ENCODE measurements around the gene TOMM20. TPM values are rescaled to one million over a fixed set of nuclear protein-coding genes. Genes with fewer than 3 reads are reported as not detected.
"Not testable (repeated sequence)": the region's sequence is repeated elsewhere in the genome, so short reads cannot be mapped to it uniquely, and the experiment has no call there.

Gene TOMM20
- 155 TPM for polyA plus RNA-seq (ENCODE audit: insufficient read length)

DNA sequence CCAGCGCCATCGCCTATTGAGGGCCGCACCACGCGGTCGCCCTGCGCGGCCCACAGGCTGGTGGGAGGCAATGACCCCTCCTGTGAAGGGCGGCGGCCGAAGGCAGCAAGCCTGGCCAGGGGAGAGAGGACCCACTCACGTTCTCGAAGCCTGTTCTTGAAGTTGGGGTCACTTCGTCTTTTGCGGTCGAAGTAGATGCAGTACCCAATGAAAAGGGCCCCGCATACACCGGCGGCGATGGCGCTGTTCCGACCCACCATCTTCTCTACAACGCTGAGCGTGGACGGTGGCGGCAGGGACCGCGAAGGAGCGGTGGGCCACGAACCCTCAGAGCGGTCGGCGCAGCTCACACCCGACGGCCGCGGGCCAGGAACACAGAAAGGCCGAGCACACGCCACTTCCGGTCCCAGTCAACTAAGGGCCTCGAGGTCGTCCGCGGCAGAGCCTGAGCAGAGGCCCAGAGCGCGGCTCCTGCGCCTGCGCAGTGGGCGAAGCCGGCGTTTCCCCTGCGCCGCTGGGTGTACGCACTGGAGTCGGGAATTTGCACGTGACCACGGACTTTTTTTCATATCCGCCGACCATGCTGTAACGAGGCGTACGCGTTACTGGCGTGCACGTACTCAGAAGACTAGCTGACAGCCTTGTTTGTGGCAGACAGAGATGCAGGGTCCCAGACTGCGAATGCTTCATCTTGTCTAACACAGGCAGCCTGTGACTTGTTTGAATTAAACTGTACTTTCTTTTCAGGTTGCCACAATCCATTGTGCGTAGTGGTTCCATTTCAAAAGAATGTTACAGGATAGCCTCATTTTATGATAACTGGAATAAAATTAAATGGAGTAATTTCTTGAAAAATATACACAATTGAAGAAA, at the start of gene TOMM20:
TOMM20 (minus strand) TSS at position 382 of the 873 bp plus-strand sequence; CDS start at position 260, 122 bp downstream.
- peak; percentile 99 for DNase-seq

DNA sequence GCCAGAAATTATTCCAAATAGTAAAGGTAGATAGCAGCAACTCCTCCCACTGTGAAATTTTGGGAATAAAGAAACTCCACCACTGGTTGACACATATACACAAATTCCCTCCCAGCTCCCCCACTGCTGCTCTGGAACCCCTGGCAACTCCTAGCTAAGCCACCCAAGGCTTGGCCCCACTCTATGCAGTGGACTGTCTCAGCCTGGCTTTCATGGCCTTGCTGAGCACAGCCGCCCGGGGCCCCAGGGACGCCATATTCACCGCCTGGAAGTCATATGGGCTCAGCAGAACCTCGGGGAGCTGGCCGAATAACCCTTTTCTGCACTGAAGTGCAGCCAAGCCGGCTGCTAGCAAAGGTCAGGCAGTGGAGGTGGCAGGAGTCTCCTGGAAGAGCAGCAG, 47.8 kb upstream of the TOMM20 start:
- DNase-seq, result no peak

DNA sequence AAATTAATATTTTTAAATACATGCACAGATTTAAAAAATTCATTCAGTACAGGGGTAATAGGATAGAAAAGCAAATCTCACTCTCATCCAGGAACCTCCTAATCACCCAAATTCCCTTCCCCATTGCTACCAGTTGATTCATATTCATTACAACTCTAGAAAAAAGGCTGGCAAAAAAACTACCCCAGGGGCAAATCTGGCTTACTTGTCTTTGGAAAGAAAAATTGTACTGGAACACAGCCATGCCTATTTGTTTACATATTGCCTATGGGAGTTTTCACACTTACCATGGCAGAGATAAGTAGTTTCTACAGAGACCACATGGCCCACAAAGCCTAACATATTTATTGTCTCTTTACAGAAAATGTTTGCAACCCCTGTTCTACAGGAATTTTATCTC, 41.3 kb upstream of the TOMM20 start:
- no peak for DNase-seq

DNA sequence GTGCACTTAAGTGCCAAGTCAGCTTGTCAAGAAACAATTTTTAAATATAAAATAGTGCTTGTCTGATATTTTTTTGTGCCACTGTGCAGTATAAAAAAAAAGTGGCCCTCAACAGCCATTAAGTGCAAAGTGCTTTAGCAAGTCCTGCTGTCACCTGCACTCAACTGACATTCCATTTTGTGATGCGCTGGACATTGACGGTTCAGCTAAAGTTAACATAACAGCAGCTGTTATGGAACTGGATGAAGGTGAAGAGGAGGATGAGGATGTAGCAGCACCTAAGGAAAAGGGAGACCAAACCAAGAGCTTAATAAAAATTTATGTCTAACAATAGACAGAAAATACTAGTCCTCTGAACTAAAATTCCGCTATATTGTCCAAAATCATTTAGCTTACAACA, 39.7 kb upstream of the TOMM20 start:
- no peak for DNase-seq

DNA sequence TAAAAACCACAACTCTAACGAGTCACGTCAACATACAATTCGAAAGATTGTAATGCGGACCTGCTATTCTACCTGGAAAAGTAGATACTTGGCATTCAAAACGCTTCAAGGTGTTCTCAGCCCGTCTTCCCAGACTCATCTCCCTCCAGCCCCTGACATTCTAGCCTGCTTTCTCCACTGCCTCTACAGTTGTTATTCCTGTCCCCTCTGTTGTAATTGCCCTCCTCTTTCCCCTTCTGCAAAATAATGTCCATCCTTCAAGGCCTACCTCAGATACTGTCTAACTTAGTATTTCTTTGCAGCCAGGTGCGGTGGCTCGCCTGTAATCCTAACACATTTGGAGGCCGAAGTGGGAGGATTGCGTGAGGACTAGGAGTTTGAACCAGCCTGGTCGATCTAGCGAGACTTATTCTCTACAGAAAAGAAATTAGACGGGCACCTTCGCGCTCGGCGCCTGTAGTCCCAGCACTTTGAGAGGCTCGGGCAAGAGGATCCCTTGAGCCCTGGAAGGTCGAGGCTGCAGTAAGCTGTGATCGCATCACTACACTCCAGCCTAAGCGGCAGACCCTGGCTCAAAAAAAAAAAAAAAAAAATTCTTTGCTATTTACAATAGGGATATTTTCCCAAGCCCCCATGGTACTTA, 33.2 kb upstream of the TOMM20 start:
- peak; percentile 3 for DNase-seq

DNA sequence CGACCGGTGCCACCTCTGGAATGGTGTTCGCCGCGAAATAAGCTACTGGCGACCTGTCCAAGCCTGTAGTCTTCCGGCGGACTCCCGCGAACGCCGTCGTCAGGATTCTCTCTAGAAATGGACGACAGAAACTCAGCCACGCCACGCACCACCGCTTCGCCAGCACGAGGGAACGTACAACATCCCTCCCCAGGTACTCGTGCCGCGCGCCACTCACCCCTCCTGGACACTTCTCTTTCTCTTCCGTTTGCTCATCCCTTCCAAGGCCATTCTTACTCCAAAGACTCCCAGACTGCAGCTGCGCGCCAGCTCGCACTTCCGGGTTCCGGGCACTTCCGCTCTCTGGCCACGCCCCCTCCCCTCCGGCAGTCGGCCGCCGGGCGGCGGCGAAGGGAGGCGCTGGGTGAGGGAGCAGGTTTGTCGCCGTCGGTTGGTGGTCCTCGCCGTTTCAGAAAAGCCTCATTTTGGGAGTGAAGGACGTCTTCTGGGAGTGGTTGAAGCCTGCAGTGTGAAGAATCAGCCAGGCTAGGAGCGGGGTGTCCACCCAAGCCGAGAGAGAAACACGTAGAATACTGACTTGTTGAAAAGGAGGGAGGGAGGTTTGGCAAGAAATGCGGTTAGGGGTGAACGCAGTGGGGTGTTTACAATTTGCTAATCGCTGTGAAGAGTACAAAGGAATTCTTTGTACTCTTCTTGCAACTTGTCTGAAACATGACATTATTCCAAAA, 32.5 kb upstream of the TOMM20 start, which contains the start of gene RBM34:
RBM34 (minus strand) TSS at position 294 of the 728 bp plus-strand sequence; CDS start at position 270, 24 bp downstream.
- peak; percentile 95 for DNase-seq

DNA sequence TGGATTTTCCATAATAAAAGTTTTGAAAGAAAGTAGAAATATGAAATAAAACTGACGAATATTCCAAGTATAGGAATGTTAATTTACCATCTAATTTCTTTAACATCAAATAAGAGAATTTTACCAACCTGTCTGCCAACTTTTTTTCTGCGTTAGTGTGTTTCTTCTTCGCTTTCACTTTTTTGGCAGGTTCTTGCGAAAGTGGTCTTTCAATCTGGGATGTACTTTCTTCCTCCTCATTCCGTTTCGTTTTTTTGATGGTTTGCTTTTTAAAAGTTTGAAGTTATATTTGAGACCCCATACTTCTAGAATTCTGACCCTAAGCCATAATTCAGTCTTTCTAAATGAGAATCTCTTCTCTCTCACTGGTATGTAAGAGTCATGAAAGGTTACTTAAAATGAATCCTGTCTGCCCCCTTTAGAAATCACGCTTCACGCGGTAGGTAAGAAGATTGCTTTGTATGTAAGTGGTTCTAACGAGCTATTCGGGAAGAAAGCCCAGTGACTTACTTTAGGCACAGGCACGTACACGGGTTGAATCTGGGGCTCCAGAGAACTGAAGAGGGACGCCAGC, 31.8 kb upstream of the TOMM20 start:
- no peak for DNase-seq

DNA sequence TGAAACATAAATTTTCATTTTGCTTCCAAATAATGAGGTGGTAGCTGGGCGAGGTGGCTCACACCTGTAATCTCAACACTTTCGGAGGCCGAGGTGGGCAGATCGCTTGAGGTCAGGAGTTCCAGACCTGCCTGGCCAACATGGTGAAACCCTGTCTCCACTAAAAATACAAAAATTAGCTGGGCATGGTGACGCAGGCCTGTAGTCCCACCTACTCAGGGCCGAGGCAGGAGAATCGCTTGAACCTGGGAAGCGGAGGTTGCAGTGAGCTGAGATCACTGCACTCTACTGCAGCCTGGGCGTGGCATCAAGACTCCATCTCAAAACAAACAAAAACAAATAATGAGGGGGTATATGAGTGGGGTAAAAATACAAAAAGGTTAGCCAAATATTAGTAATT, 31.3 kb upstream of the TOMM20 start:
- DNase-seq, result not testable (repeated sequence)

DNA sequence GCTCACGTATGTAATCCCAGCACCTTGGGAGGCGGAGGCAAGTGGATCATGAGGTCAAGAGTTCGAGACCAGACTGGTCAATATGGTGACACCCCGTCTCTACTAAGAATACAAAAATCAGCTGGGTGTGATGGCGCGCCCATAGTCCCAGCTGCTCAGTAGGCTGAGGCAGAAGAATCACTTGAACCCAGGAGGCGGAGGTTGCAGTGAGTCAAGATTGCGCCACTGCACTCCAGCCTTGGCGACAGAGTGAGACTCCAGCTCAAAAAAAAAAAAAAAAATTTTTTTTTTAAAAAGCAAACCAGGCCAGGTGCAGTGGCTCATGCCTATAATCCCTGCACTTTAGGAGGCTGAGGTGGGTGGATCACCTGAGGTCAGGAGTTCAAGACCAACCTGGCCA, 30.6 kb upstream of the TOMM20 start:
- DNase-seq, result not testable (repeated sequence)

DNA sequence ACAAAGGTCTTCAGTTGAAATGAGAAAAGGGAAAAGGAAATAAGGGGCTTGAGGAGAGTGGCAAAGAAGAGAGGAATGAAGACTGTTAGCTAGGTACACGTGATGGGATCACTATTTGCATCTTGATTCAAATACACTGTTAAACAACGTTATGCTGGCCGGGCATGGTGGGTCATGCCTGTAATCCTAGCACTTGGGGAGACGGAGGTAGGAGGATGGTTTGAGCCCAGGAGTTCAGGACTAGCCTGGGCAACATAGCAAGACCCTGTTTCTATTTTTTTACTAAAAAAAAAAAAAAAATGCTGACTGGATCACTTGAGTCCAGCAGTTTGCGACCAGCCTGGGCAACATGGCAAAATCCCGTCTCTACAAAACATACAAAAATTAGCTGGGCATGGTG, 30.0 kb upstream of the TOMM20 start:
- DNase-seq, result no peak

DNA sequence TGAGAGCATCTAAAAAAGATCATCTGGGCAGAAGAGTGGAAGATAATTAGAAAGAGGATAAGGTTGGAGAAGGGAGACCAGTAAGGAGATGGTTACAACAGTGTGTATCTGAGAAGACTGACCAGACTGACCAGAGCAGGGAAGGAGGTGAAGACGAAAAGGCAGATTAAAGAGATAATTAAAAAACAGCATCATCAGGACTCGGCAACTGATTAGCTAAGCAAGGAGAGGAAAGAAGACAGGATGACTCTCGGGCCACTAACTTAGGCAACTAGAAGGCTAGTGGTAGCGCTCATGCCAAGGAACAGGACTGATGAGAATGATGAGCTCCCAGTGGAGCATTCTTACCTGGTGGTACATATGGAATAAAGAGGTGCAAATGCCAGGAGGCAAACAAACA, 28.5 kb upstream of the TOMM20 start:
- DNase-seq, result no peak

DNA sequence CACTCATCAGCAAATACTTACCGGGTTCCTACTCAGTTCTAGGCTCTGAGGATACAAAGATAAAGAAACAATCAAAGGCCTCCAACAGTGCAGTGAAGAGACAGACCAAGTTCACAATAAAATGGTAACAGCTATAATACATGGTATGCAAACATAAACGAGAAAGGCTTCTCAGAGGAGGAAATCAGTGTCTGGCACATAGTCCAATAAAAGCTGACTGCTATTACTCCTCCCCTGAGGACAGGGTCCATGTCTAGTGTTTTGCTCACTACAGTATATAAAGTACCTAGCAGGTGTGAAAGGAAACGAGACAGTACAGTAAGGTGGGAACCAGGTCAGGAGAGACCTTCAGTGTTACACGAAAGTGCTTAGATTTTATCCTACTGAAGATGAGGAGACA, 28.1 kb upstream of the TOMM20 start:
- DNase-seq, result no peak

DNA sequence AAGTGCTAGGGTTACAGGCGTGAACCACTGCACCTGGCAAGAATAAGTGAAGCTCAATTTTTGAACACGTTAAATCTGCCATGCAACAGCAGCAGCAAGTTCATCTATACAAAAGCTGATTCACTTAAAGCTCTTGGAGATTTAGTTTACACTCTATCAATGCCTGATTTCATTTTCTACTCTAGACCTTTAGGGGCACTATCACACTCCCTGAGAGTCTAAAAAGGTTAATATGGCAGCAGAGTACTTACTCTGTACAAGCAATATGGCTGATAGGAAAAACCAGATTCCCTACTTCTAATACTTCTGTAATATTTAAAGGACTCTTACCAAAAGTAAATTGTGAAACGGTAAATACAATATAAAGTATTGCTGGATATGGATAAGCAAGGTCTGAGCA, 27.6 kb upstream of the TOMM20 start:
- DNase-seq, result no peak

DNA sequence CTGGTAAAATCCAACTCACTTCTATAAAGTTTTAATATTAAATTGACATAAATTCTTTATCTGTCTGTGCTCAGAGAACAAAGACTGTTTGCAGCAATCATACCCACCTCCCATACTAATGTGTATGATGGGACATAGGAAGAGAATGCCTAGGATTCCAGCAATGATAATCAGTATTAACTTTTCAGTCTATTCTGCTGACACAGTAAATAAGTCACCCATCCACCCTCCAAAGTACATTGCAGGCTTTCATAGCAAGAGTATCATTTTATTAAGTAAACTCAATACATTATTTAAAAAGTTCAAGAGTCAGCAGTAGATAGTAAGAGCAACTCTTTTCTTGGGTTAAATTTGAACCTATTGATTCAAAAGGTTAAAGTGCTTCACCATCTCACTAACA, 23.6 kb upstream of the TOMM20 start:
- DNase-seq, result no peak

DNA sequence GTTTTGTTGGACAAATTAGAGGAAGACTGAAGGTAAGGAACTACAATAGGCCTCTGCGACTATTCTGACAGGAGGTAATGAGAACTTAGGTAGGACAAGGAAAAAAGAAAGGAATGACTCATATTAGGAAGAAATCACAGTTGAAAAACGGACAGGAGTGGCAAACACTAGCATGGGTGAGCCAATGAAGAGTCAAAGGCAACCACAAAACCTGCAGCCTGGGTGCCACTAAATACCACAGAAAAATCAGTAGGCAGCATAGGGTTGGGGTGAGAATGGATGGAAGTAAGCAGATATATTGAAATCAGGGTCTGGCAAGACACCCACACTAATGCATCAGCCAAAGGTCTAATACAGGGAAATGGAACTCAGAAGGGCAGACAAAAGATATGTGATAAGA, 22.4 kb upstream of the TOMM20 start:
- no peak for DNase-seq

DNA sequence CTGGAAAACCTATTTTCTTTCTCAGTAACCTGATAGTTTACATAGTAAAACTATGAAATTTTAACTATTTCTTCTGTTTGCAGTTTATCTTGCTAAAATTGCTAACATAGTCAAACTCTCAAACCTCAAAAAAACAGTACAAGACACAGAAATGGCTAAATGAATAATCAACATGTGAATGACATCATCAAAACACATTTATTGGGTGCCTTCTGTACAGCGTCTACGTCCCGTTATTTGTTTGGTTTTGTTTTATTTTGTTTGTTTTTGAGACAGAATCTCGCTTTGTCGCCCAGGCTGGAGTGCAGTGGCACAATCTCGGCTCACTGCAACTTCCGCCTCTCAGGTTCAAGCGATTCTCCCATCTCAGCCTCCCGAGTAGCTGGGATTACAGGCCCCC, 21.2 kb upstream of the TOMM20 start:
- no peak for DNase-seq

DNA sequence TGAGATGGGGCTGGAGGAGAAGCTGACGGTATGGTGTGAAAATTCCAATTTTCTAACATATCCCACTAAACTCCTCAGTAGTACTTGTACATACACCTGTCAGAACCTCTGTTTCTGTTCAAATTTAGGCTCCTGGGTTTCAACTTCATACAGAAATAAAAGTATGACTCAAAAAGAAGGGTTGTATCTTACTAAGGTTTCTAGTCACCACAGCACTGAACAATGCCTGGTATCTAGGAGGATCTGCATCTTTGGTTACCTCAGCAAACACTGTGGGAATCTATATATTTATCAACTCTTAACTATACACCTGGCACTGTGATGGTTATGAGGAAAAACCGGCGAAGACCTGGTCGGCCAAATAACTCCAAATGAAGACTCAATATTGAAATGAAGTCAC, 18.6 kb upstream of the TOMM20 start:
- no peak for DNase-seq

DNA sequence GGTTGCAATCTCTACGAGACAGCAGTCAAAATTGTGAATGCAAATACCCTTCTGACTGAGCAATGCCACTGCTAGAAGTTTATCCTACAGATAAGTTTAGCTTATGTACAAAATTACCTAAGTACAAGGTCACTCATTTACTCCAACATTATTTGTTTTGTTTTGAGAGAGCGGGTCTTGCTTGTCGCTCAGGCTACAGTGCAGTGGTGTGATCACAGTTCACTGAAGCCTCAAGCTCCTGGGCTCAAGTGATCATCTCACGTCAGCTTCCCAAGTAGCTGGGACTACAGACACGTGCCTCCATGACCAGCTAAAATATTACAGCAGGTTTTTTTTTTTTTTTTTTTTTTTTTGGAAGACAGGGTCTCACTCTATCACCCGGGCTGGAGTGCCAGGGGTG, 17.0 kb upstream of the TOMM20 start:
- DNase-seq, result no peak

DNA sequence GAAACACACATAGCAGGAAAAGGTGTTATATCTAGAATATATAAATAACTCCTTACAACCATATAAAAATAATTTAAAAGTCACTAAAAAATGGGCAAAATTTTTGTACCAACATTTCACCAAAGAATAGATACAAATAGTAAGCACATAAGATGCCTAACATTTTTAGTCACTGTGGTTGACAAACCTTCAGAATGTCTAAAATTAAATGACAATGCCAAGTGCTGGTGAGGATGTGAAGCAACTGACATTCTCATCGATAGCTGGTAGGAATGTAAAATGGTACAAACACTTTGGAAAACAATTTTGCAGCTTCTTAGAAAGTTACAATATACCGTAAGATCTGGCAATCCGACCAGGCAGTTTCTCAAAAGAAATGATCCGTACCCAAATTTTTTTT, 14.4 kb upstream of the TOMM20 start:
- DNase-seq, result no peak

DNA sequence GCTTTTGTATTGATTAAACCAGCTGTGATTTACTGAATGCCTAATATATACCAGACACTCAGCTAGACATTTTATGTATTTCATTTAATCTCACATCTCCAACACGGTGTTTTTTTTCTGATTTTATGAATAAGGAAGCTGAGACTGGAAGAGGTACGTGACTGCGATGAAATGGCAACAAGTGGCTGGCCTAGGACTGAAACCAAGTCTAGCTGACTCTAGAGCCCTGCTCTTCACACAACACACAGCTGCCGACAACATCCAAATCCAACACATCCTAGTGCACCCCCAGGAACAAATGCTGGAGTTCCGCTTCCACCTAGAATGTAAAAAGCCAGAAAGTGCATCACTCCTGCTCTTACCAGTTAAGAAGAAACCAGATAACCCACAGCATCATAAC, 10.7 kb upstream of the TOMM20 start:
- DNase-seq, result no peak

DNA sequence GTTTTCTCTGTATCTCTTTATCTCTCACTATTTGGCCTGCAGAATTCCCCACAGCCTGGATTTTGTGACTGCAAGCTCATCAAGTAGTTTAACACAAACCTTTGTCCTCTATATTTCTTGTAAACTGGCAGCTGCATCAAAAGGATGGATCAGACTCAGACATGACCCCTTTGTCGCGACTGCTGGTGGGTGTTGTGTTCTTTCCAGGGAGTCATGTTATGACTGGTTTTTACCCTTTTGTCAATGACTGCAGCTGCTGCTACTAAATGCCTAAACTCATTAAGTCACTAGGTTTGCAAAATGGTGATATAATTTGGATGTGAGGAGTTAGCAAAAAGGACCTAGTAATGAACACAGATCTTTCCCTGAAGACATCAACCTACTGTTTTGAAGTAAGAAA, 10.2 kb upstream of the TOMM20 start:
- DNase-seq, result no peak

DNA sequence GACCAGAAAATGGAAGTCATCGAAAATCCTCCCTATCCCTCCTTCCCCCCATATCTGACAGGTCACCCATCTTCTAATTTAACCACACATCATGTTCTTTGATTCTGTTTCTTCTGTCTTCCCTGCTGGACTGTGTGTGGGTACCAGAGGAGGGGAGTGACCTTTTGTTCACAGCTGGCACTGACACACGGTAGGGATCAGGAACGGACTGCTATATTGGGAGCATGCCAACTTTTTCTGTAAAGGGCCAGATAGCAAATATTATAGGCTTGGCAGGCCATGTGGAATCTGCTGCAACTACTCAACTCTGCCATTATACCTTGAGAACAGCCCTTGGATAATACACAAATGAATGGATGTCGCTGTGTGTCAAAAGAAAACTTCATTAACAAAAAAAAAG, 7.5 kb upstream of the TOMM20 start:
- no peak for DNase-seq

DNA sequence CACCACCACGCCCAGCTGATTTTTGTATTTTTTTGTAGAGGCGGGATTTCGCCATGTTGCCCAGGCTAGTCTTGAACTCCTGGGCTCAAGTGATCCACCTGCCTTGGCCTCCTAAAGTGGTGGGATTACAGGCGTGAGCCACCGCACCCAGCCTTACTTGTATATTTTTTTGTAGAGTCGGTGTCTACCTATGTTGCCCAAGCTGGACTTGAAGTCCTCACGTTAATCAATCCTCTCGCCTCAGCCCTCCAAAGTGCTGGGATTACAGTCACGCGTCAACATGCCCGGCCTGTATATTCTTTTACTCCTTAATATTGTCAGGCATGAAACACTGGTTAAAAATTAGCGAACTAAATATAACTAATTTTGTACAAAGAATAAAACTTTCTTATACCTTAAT, 5.5 kb upstream of the TOMM20 start:
- DNase-seq, result no peak

Measured in hindlimb muscle (tissue), 1 donor.